Measurements from ENCODE around the gene LCTL. TPM values are rescaled to one million over a fixed set of nuclear protein-coding genes. Genes with fewer than 3 reads are reported as not detected.

Gene LCTL
- total RNA-seq, 2 donors from 2014 or later: 0.51 to 0.77 TPM

- H3K27ac Mint-ChIP-seq: no peak overlapping the region
- 94 to 100% methylated on average over 1 to 3 of the region's 3 CpGs for WGBS, 2 experiments (ENCODE audit: insufficient coverage in 1 of 2, insufficient read length in 1 of 2)
These were observed 14.8 kb upstream of the LCTL start for GRCh38 chr15:66580643-66581042.

GRCh38 chr15:66578286-66578875 lies 12.6 kb upstream of the LCTL start:
- H3K9me3 ChIP-seq (ENCODE audit: control insufficient read depth, low read length): no peaks in the 10 kb centered on the region
- DNase-seq: no peak
- Mint-ChIP-seq H3K27me3 (ENCODE audit: insufficient read depth) (peaks cover 5% of the 10 kb centered on the region), H3K27ac (no peak overlapping the region), H3K36me3 (ENCODE audit: low read depth) (no peaks in the 10 kb centered on the region), H3K9me3 (no peaks in the 10 kb centered on the region), H3K4me3 (no peak overlapping the region), H3K4me1 (no peaks in the 10 kb centered on the region)
- no peak overlapping the region for H3K4me3 ChIP-seq (ENCODE audit: low read length)
- H3K36me3 ChIP-seq (ENCODE audit: control insufficient read depth, insufficient read depth, low read length): no peaks in the 10 kb centered on the region
- no peak overlapping the region for H3K27ac ChIP-seq (ENCODE audit: low read depth, low read length)
- TF ChIP-seq CTCF (conservative IDR thresholded peaks at IDR 0.05): no peak
- WGBS, 2 experiments (ENCODE audit: insufficient coverage in 1 of 2, insufficient read length in 1 of 2): 76 to 80% methylated on average over 7 to 10 of the region's 10 CpGs
- H3K27me3 ChIP-seq (ENCODE audit: control insufficient read depth, insufficient read depth, low read length, poor library complexity, severe bottlenecking): no peaks in the 10 kb centered on the region
- no peak overlapping the region for H3K9ac ChIP-seq (ENCODE audit: extremely low read depth, low read length, poor library complexity, severe bottlenecking)
- no peaks in the 10 kb centered on the region for H3K4me1 ChIP-seq (ENCODE audit: control insufficient read depth, insufficient read depth, low read length)

More at GRCh38 chr15:66580643-66581042, 14.8 kb upstream of the LCTL start:
- Histone ChIP-seq H3K4me1 (ENCODE audit: control insufficient read depth, insufficient read depth, low read length) (no peaks in the 10 kb centered on the region), H3K36me3 (ENCODE audit: control insufficient read depth, insufficient read depth, low read length) (no peaks in the 10 kb centered on the region), H3K27me3 (ENCODE audit: control insufficient read depth, insufficient read depth, low read length, poor library complexity, severe bottlenecking) (no peaks in the 10 kb centered on the region), H3K27ac (ENCODE audit: low read depth, low read length) (no peak overlapping the region), H3K4me3 (ENCODE audit: low read length) (no peak overlapping the region), H3K9ac (ENCODE audit: extremely low read depth, low read length, poor library complexity, severe bottlenecking) (no peak overlapping the region), H3K9me3 (ENCODE audit: control insufficient read depth, low read length) (no peaks in the 10 kb centered on the region)
- Mint-ChIP-seq H3K9me3 (no peaks in the 10 kb centered on the region), H3K27me3 (ENCODE audit: insufficient read depth) (peaks cover 3% of the 10 kb centered on the region), H3K36me3 (ENCODE audit: low read depth) (no peaks in the 10 kb centered on the region), H3K4me3 (no peak overlapping the region), H3K4me1 (no peaks in the 10 kb centered on the region)
- TF ChIP-seq CTCF (conservative IDR thresholded peaks at IDR 0.05): no peak
- no peak for DNase-seq

- no peak overlapping the region for H3K27ac ChIP-seq (ENCODE audit: low read depth, low read length)
- no peaks in the 10 kb centered on the region for H3K36me3 ChIP-seq (ENCODE audit: control insufficient read depth, insufficient read depth, low read length)
- Mint-ChIP-seq H3K4me1 (no peaks in the 10 kb centered on the region), H3K27ac (no peak overlapping the region), H3K27me3 (ENCODE audit: insufficient read depth) (peaks cover 5% of the 10 kb centered on the region), H3K9me3 (no peaks in the 10 kb centered on the region), H3K4me3 (no peak overlapping the region), H3K36me3 (ENCODE audit: low read depth) (no peaks in the 10 kb centered on the region)
- H3K4me3 ChIP-seq (ENCODE audit: low read length): no peak overlapping the region
- no peak for TF ChIP-seq CTCF (conservative IDR thresholded peaks at IDR 0.05)
- H3K4me1 ChIP-seq (ENCODE audit: control insufficient read depth, insufficient read depth, low read length): no peaks in the 10 kb centered on the region
- H3K9ac ChIP-seq (ENCODE audit: extremely low read depth, low read length, poor library complexity, severe bottlenecking): no peak overlapping the region
- no peaks in the 10 kb centered on the region for H3K9me3 ChIP-seq (ENCODE audit: control insufficient read depth, low read length)
- WGBS, 2 experiments (ENCODE audit: insufficient coverage in 1 of 2, insufficient read length in 1 of 2): 93% methylated on average over 2 of the region's 2 CpGs; no CpG with 5 or more reads in 1 of the 2 experiments
- no peaks in the 10 kb centered on the region for H3K27me3 ChIP-seq (ENCODE audit: control insufficient read depth, insufficient read depth, low read length, poor library complexity, severe bottlenecking)
- DNase-seq: no peak
These were observed 8.8 kb upstream of the LCTL start for GRCh38 chr15:66574596-66574950.

All from endodermal cell (in vitro differentiated cells).